Fibroblast of peridontal ligament (primary cell): ENCODE data around the gene GOLGA1.

Experiments
- DNase-seq: peaks from one replicate; pipeline ENCODE4 v3.0.0-alpha.2; 2010; ENCODE audit errors: extremely low read depth

Gene GOLGA1

DNA sequence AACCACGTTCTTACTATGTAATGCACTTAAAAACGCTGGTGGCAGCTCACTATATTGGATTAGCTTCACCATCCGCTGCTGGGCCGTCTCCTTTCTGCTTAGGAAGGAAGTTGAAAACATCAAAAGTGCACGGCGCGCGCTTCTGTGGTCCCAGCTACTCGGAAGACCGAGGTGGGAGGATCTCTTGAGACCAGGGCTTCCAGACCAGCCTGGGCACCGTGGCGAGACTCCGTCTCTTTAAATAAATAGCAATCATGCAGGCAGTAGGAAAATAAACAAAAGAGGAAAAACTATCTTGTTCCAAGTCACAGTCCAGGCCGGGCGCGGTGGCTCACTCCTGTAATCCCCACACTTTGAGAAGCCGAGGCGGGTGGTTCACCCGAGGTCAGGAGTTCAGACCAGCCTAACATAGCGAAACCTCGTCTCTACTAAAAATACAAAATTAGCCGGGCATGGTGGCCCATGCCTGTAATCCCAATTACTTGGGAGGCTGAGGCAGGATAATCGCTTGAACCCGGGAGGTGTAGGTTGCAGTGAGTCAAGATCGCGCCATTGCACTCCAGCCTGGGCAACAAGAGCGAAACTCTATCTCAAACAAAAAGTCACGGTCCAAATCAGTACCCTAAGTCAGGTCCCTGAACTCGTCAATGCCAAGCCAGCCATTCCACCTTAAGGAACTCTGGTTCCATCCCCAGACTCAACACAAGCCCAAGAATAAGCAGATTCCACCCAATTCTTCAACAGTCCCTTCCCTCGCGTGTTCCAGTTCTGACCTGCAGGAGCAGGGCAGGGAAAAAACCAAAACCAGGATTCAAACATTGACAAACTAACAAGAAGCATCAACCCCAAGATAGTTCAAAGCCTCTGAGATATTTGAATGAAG, 1.0 kb upstream of the GOLGA1 start:
- DNase-seq: peak; percentile 63

DNA sequence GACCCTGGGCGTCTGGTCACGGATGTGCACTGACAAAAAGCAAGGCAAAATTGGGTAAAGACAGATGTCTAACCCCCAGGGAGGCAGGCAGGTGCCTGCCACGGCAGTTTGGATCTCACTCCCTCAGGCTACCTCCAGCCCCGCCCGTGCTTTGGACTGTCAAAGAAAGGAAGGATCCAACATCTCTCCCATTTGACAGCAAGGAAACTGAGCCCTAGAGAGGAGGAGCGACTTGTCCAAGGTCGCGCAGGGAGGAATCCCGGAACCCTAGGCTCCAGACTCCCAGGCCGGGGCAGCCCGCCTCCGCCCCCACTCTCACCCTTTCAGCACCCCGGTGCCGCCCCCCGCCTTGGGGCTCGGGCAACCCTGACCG, 376 bp downstream of the GOLGA1 start:
- peak; percentile 8 for DNase-seq

DNA sequence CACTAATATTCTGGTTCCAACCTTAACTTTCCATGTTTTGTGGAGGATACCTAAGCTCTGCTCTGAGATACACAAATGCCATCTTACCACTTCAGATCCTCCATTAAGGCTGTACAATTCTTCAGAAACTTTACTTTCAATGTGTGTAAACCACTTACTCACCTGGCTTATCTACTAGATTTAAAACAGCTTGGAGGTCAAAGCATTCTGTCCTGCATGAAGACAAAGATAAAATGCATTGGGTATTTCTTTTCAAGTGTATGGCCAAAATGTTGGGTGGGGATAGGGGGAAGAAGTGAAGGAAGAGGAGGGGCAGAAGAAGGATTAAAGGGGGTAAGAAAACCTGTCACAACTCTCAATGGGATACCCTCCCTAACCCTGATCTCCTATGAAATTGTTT, 939 bp downstream of the GOLGA1 start:
- DNase-seq: no peak

DNA sequence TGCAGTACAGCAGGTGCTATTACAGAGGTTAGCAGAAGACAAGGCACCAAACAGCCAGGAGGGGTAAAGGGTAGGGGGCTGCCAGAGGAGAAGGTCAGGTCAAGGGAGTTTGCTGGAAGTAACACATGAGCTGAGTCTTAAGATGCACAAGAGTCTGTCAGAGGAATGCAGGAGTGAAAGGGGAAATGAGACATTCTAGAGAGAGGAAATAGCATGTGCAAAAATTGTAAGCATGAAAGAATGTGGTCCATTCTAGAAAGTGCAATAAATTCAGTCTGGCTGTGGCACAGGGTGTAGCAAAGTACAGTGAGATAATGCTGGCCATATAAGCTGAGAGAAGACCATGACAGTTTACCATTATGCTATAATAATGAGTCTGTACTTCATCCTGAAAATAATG, 6.6 kb downstream of the GOLGA1 start:
- DNase-seq: no peak

DNA sequence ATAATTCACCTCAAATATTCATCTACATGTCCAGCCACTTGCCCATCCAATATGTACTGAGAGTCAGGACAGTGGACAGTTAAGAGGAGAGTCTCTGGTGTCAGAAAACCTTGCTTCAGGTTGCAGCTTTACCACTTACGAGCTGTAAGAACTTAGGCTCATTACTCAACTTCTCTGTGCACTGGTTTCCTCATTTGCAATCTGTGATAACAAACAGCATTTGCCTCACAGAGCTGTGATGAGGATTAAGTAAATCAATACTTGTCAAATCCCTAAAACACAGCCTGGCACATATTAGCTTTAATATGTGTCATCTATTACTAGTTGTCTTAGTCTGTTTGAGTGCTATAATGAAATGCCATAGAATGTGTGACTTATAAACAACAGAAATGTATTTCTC, 8.6 kb downstream of the GOLGA1 start:
- no peak for DNase-seq

DNA sequence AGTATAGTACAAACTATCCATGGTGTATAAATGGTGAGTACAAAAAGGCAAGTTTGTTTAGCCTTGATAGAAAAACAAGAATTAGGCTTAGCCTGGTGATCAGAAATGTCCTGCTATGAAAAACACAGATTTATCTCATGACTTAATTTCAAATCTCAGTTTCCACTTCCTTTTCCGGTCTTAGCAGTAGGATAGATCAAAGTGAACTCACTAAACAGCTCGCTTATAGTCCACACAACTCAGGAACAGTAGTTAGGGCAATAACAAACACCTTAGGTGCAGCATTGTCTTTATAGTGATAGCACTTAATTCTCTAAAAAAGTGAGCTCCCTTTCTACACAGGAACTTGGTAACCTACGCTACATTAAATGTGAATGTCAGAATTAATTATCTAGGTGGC, 11.4 kb downstream of the GOLGA1 start:
- no peak for DNase-seq

DNA sequence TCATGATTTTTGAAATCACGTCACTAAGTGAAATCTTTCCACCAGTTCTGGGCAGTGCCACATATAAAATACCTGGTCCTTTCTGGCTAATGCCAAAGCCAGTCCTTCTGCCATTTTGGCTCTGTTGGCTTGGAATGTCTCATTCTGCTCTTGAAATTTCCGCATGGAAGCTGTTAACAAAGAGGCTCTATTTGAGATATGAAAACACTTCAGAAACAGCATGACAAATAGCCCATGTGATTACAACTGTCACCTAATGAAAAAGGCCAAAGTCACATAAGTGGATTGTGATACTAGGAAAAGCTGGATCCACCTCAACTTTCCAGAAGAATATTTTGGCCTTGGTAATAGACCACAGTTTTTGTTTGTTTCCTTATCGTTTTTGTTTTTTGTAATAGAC, 12.8 kb downstream of the GOLGA1 start:
- DNase-seq: no peak

DNA sequence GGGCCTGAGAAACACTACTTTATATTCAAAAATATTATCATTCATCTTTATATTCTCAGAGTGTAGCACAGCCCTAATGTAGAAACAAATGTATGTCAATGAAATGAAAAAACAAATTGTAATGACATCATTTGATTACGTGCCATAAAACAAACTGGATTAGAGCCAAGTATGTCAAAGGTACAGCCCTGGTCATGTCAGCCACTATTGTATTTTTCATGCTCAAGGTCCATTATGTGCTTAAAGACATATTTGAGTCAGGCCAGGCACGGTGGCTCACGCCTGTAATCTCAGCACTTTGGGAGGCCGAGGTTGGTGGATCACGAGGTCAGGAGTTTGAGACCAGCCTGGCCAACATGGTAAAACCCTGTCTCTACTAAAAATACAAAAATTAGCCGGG, 20.5 kb downstream of the GOLGA1 start:
- peak; percentile 9 for DNase-seq

DNA sequence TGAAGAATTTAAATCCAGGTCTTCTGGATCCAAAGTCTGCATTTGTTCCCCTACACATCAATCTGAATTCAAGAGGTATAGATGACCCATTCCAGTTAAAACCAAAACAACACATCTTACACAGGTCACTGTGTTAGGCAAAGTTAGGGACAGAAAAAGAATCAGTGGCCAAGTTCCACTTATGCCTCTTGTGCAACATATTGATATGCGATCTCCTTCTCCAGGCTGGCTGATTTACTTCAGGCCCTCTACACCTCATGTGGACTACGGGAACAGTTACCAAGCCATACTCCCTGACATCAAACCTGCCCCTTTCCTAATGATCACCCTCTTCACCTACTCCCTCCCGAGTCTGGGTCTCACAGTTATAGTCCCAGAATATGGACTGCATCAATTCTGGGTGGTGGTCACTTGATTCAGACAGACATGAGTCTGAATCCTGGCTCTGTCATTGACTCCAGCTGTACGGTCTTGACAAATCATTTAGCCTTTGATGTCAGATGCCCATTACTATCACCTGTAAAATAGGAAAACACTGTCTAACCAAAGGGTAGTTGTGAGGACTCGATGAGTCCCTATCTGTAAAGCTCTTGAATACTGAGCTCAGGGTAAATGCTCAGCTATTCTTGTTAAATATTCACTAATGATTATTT, 26.0 kb downstream of the GOLGA1 start:
- DNase-seq: no peak

DNA sequence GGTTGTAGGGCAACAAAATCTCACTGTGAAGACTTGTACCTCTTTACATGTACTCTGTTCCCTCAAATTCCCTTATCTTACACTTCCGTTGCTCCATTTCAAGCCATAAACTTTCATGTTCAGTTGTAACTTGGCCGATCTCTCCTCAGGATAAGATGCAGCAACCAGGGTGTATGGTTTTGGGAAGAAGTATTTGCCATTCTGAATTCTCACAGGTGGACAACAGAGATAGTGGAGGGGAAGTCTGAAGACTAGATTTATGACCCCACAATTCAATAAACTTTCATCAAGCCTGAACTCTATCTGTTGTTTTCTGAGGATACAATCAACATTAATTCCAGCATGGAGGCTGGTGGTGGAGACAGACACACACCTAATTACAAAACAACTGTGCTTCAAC, 27.5 kb downstream of the GOLGA1 start:
- no peak for DNase-seq

DNA sequence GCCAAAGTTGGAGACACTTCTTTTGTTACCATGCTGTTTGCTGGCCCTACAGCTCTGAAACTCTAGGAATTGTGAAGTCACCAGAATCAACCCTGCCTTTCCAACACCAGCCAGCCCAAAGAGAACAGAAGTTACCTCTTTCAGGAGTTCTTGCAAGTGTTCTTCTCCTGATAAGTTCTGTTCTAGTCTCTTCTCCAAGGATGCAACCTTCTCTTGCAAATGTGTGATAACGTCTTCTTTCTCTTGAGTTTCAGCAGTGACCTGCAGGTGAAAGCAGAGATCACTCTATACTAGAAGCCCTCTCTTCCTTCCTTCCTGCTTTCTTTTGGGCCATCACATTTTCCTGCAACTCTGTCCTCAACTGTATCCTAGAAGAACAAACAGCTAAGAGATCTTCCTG, 29.1 kb downstream of the GOLGA1 start:
- DNase-seq: no peak

DNA sequence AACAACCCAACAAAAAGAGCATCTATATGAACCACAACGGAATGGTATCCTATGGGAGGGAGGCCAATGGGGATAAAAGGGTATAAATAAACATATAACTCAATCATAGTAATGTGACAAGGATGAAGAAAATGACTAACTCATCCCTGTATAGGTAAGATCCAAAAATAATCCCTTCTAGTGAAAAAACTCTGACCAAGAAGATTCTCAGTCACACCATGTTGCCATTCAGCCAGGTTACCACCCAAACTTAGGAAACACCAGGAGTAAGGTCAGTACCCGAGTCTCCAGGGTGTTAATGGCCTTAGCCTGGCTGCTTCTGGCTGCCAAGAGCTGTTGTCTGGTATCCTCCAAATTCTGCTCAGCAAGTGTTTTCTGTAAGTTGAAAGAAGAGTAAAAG, 32.8 kb downstream of the GOLGA1 start:
- no peak for DNase-seq

DNA sequence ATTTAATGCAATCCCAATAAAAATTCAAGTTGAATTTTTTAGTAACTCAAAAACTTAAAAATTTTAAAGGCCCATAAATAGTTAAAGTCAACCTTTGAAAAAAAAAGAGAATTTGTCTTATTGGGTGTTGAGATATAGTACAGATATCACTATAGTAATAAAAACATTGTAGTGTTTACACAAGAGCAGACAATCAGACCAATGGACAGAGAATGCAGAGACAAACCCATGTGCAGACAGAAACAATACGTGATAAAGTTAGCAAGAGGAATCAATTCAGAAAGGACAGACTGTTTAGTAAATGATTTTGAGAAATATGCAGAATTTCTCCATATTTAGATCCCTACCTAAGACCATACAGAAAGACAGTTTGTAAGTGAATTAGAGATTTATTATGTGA, 33.9 kb downstream of the GOLGA1 start:
- DNase-seq: no peak

DNA sequence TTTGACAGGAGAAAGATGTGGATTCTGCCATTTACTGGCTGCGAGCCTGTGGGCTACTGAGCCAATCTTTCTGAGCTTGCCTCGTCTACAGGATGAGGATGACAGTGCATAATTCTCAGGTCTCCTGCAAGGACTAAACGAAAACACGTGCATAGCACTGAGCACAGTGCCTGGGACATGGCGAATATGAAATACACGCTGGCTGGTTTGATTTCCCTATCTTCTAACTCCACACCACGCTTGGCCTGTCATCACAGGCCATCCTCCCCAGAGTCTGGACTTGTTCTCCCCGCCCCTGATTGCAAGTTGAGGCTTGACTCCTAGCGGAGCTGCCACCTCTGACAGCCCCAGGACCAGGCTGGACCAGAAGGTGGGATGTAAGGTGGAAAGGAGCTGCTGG, 41.0 kb downstream of the GOLGA1 start:
- DNase-seq: no peak

DNA sequence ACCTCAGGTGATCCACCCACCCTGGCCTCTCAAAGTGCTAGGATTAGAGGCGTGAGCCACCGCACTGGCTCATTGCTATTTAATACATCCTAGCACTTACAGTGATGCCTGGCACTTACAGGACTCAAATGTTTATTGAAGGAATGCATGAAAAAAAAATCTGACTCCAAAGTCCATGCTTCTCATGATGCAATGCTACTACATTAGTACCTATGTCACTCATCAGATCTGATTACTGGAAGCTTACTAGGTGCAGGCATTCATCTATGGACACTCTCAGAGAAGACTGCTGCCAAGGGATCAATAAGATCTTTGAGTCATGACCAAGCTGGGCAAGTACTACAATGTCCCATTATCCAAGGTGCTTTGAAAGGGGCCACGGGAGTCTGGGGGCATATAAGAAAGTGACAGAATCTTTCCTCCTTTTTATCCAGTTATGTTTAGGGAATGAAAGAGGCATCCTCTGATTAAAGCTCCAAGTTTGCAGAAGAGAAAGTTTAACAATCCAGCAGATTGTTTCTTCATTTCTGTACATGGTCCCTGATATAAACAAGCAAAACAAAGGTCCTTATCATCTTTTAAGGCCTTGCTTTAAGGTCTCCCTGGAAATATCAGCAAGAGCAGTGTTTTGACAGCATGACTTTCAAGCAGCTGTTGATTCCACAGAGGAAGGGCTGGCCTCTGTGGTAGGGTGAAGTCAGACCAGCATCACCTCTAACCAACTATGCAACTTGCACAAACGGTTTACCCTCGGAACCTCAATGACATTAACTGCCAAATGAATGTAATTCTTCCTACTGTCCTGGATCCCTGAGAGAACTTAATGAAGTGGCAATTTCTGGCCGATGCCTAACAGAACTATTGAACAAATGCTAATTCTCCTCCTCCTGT, 43.1 kb downstream of the GOLGA1 start:
- no peak for DNase-seq

DNA sequence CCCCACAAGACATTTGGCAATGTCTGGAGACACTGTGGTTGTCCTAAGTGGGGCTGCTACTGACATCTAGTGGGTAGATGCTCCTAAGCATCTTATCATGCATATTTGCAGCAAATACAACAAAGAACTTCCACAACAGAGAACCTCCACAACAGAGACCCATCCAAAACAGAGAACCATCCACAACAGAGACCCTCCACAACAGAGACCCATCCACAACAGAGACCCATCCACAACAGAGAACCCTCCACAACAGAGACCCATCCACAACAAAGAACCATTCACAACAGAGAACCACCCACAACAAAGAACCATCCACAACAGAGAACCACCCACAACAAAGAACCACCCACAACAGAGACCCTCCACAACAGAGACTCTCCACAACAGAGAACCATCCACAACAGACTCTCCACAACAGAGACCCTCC, 46.1 kb downstream of the GOLGA1 start:
- DNase-seq: peak; percentile 62

DNA sequence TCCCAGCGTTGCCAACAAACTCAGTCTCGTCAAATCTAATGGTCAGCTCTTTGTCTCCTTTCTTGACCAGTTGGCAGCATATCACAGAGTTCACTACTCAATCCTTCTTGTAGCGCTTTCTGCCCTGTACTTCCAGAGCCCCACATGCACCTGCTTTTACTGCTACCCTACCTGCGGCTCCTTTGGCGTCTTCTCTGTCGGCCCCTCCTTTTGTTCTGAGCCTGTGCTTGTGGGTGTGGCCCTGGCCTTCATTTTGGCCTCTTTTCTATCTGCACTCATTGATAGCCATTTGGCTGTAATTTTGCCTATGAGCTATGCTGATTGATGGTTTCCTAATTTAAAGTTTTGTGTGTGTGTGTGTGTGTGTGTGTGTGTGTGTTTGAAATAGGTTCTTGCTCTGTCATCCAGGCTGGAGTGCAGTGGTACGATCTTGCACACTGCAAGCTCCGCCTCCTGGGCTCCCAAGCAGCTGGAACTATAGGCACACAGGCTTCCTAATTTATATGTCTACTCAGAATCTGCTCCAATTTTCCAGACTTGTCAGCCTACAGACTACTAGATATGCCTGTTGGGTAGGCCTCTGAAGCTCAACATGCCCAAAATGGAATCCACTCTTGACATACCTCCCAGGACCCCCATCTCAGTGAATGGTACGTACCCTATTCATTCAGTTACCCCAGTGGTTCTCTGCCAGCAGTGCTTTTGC, 46.7 kb downstream of the GOLGA1 start:
- DNase-seq: no peak

DNA sequence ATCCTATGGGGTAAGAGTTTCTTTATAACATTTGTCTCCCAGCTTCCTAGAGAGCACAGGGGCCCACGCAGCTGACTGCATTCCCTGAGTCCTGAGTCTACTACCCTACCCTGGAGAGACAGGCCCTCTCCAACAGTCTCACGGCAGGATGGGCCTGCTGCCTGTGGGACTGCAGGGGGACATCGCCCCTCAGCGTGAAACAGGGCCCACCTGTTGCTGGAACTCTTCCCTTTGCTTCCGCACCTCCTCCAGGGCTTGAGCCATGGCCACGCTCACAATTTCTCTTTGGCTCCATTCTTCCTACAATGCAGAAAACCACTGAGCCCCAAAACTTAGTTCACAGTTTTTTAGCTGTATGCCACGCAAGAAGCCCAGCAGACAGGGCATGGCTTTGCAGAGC, 50.7 kb downstream of the GOLGA1 start:
- DNase-seq: no peak

DNA sequence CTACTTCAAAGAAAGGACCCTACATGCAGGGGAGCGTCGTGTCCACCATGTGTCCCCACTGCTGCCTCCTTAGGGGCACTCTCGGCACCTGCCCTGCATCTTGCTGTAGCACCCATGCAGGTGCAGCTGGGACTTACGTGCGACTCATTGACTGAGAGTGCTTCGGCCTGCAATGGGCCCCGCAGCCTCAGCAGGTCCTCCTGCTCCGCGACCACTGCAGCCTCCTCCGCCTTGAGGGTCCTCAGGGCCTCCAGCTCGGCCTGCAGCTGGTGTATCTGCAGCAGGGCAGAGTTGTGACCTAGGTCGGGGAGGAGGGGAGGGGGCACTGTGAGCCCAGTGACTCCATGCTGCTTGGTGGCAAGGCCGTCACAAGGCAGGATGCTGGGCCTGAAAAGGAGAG, 51.9 kb downstream of the GOLGA1 start:
- no peak for DNase-seq

DNA sequence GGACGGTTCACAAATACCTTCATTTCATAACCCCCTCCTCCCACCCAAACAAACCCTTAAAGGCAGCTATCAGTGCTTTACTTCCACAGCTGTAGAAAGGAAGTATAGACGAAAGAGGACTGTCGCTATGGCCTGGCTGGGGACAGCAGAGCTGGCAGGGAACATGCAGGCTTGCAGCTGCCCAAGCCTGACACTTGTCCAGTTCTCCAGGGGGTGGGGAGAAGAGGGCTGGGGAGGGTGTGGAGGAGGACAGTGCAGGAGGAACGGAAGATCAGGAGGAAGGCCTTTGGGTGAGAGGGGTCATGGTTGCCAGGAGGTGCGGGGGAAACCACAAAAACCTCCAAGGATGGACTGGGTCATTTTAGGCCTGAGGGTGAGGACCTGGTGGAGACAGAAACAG, 53.1 kb downstream of the GOLGA1 start:
- no peak for DNase-seq

DNA sequence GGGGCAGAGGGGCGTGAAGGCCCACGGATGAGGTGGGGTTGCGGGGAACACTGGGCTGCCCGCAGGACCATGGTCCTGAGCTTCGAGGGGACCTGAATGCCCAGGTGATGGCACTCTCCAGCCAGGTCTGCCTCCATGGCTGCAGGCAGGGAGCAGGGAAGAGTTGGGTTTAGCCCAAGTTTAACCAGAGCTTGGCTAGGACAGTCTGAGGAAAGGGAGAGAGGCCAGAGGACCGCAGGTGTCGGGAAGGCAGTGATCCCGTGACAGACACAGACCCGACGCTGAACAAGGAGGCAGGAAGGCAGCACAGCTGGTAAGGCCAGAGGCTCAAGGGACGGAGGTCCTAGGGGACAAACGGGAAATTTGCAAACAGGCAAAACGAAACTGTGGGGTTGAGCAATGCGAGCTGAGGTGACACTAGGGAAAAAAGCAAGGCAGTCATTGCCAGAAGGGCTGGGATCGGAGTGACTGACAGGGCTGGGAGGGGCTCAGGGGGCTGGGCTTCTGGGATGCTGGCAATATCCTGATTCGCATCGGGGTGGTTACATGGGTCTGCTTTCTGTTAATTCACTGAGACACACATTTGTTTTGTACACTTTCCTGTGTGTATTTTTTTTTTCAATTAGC, 53.9 kb downstream of the GOLGA1 start:
- DNase-seq: no peak
